CD4-positive, alpha-beta T cell treated with Interleukin-15 for 4 hours (primary cell): Measurements from ENCODE around the gene PLD4.
"Not testable (repeated sequence)": the region's sequence is repeated elsewhere in the genome, so short reads cannot be mapped to it uniquely, and the experiment has no call there.

Source experiments
- DNase-seq: peaks from one replicate; pipeline ENCODE4 v3.0.0-alpha.2; 2020; ENCODE audit warnings: low spot score

The PLD4 gene

DNA sequence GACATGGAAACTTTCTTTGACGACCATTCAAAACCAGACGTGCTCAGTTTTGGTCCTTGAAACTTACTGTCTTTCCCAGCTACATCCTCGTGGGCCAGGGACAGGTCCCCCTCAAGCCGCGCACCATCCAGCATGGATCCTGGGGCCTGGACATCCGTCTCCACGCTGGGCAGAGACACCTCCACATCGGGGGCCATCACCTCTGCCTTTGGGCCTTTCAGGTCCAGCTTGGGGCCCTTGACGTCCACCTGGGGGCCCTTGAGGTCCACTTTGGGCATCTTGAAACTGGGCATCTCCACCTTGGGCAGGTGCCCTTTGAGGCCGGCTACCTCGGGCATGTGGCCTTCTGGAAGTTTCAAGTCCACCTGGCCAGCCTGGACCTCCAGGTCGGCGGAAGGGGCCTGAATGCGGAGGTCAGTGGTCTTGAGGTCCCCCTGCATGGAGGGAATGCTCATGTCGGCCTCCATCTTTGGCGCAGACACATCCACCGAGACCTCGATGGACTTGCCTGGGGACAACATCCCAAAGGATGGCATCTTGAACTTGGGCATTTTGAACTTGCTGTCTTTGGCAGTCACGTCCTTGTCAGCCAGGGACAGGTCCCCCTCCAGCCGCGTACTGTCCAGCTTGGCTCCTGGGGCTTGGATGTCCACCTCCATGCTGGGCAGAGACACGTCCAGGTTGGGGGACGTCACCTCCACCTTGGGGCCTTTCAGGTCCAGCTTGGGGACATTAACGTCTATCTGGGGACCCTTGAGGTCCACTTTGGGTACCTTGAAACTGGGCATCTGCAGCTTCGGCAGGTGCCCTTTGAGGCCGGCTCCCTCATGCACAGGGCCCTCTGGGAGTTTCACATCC, 17.1 kb downstream of the PLD4 start:
- DNase-seq, result no peak

DNA sequence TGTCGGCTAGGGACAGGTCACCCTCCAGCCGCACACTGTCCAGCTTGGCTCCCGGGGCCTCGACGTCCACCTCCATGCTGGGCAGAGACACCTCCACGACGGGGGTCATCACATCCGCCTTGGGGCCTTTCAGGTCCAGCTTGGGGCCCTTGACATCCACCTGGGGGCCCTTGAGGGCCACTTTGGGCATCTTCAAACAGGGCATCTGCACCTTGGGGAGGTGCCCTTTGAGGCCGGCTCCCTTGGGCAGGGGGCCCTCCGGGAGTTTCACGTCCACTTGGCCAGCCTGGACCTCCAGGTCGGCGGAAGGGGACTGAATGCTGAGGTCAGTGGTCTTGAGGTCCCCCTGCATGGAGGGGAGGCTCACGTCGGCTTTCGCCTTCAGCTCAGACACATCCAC, 17.9 kb downstream of the PLD4 start:
- no peak for DNase-seq

DNA sequence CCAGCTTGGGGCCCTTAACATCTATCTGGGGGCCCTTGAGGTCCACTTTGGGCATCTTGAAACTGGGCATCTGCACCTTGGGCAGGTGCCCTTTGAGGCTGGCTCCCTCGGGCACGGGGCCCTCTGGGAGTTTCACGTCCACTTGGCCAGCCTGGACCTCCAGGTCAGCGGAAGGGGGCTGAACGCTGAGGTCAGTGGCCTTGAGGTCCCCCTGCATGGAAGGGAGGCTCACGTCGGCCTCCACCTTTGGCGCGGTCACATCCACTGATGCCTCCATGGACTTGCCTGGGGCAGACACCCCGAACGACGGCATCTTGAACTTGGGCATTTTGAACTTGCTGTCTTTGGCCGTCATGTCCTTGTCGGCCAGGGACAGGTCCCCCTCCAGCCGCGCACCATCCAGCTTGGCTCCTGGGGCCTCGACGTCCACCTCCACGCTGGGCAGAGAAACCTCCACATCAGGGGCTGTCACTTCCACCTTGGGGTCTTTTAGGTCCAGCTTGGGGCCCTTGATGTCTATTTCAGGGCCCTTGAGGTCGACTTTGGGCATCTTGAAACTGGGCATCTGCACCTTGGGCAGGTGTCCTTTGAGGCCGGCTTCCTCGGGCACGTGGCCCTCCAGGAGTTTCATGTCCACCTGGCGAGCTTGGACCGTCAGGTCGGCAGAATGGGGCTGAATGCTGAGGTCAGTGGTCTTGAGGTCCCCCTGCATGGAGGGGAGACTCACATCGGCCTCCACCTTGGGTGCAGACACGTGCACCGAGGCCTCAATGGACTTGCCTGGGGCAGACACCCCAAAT, 18.7 kb downstream of the PLD4 start:
- DNase-seq, result not testable (repeated sequence)

DNA sequence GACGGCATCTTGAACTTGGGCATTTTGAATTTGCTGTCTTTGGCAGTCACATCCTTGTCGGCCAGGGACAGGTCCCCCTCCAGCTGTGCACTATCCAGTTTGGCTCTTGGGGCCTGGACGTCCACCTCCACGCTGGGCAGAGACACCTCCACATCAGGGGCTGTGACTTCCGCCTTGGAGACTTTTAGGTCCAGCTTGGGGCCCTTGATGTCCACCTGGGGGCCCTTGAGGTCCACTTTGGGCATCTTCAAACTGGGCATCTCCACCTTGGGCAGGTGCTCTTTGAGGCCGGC, 19.3 kb downstream of the PLD4 start:
- DNase-seq, result not testable (repeated sequence)

DNA sequence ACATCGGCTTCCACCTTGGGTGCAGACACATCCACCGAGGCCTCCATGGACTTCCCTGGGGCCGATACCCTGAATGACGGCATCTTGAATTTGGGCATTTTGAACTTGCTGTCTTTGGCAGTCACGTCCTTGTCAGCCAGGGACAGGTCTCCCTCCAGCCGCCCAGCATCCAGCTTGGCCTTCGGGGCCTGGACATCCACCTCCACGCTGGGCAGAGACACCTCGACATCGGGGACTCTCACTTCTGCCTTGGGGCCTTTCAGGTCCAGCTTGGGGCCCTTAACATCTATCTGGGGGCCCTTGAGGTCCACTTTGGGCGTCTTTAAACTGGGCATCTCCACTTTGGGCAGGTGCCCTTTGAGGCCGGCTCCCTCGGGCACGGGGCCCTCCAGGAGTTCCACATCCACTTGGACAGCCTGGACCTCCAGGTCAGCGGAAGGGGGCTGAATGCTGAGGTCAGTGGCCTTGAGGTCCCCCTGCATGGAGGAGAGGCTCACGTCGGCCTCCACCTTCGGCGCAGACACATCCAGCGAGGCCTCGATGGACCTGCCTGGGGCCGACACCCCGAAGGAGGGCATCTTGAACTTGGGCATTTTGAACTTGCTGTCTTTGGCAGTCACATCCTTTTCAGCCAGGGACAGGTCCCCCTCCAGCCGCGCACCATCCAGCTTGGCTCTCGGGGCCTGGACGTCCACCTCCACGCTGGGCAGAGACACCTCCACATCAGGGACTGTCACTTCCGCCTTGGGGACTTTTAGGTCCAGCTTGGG, 19.9 kb downstream of the PLD4 start:
- DNase-seq, result not testable (repeated sequence)

DNA sequence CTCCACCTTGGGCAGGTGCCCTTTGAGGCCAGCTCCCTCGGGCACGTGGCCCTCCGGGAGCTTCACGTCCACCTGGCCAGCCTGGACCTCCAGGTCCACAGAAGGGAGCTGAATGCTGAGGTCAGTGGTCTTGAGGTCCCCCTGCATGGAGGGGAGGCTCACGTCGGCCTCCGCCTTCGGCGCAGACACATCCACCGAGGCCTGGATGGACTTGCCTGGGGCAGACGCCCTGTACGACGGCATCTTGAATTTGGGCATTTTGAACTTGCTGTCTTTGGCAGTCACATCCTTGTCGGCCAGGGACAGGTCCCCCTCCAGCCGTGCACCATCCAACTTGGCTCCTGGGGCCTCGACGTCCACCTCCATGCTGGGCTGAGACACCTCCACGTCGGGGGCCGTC, 20.6 kb downstream of the PLD4 start:
- DNase-seq, result not testable (repeated sequence)

DNA sequence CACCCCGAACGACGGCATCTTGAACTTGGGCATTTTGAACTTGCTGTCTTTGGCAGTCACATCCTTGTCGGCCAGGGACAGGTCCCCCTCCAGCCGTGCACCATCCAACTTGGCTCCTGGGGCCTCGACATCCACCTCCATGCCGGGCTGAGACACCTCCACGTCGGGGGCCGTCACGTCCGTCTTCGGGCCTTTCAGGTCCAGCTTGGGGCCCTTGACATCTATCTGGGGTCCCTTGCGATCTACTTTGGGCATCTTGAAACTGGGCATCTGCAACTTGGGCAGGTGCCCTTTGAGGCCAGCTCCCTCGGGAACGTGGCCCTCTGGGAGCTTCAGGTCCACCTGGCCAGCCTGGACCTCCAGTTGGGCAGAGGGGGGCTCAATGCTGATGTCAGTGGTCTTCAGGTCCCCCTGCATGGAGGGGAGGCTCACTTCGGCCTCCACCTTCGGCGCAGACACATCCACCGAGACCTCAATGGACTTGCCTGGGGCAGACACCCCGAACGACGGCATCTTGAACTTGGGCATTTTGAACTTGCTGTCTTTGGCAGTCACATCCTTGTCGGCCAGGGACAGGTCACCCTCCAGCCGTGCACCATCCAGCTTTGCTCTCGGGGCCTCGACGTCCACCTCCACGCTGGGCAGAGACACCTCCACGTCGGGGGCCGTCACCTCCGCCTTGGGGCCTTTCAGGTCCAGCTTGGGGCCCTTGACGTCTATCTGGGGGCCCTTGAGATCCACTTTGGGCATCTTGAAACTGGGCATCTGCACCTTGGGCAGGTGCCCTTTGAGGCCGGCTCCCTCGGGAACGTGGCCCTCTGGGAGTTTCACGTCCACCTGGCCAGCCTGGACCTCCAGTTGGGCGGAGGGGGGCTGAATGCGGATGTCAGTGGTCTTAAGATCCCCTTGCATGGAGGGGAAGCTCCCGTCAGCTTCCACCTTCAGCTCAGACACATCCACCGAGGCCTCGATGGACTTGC, 21.6 kb downstream of the PLD4 start:
- not testable (repeated sequence) for DNase-seq

DNA sequence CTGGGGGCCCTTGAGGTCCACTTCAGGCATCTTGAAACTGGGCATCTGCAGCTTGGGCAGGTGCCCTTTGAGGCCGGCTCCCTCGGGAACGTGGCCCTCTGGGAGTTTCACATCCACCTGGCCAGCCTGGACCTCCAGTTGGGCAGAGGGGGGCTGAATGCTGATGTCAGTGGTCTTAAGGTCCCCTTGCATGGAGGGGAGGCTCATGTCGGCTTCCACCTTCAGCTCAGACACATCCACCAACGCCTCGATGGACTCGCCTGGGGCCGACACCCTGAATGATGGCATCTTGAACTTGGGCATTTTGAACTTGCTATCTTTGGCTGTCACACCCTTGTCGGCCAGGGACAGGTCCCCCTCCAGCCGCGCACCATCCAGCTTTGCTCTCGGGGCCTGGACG, 22.5 kb downstream of the PLD4 start:
- DNase-seq, result not testable (repeated sequence)

DNA sequence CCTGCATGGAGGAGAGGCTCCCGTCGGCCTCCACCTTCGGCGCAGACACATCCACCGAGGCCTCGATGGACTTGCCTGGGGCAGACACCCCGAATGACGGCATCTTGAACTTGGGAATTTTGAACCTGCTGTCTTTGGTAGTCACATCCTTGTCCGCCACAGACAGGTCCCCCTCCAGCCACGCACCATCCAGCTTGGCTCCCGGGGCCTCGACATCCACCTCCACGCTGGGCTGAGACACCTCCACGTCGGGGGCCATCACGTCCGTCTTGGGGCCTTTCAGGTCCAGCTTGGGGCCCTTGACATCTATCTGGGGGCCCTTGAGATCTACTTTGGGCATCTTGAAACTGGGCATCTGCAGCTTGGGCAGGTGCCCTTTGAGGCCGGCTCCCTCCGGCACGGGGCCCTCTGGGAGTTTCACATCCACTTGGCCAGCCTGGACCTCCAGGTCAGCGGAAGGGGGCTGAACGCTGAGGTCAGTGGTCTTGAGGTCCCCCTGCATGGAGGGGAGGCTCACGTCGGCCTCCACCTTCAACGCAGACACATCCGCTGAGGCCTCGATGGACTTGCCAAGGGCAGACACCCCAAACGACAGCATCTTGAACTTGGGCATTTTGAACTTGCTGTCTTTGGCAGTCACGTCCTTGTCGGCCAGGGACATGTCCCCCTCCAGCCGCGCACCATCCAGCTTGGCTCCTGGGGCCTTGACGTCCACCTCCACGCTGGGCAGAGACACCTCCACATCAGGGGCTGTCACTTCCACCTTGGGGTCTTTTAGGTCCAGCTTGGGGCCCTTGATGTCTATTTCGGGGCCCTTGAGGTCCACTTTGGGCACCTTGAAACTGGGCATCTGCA, 23.4 kb downstream of the PLD4 start:
- DNase-seq, result not testable (repeated sequence)

DNA sequence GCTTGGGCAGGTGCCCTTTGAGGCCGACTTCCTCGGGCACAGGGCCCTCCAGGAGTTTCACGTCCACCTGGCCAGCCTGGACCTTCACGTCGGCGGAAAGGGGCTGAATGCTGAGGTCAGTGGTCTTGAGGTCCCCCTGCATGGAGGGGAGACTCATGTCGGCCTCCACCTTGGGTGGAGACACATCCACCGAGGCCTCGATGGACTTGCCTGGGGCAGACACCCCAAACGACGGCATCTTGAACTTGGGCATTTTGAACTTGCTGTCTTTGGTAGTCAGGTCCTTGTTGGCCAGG, 24.0 kb downstream of the PLD4 start:
- DNase-seq, result no peak

DNA sequence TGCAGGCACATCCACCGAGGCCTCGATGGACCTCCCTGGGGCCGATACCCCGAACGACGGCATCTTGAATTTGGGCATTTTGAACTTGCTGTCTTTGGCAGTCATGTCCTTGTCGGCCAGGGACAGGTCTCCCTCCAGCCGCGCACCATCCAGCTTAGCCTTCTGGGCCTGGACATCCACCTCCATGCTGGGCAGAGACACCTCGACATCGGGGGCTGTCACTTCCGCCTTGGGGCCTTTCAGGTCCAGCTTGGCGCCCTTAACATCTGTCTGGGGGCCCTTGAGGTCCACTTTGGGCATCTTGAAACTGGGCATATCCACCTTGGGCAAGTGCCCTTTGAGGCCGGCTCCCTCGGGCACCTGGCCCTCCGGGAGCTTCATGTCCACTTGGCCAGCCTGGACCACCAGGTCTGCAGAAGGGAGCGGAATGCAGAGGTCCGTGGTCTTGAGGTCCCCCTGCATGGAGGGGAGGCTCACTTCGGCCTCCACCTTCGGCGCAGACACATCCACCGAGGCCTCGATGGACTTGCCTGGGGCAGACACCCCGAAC, 24.8 kb downstream of the PLD4 start:
- not testable (repeated sequence) for DNase-seq

DNA sequence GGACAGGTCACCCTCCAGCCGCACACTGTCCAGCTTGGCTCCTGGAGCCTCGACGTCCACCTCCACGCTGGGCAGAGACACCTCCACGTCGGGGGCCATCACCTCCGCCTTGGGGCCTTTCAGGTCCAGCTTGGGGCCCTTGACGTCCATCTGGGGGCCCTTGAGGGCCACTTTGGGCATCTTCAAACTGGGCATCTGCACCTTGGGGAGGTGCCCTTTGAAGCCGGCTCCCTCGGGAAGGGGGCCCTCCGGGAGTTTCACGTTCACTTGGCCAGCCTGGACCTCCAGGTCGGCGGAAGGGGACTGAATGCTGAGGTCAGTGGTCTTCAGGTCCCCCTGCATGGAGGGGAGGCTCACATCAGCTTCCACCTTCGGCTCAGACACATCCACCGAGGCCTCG, 25.3 kb downstream of the PLD4 start:
- no peak for DNase-seq

DNA sequence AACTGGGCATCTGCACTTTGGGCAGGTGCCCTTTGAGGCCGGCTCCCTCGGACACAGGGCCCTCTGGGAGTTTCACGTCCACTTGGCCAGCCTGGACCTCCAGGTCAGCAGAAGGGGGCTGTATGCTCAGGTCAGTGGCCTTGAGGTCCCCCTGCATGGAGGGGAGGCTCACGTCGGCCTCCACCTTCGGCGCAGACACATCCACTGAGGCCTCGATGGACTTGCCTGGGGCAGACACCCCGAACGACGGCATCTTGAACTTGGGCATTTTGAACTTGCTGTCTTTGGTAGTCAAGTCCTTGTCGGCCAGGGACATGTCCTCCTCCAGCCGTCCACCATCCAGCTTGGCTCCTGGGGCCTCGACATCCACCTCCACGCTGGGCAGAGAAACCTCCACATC, 26.0 kb downstream of the PLD4 start:
- DNase-seq, result not testable (repeated sequence)

DNA sequence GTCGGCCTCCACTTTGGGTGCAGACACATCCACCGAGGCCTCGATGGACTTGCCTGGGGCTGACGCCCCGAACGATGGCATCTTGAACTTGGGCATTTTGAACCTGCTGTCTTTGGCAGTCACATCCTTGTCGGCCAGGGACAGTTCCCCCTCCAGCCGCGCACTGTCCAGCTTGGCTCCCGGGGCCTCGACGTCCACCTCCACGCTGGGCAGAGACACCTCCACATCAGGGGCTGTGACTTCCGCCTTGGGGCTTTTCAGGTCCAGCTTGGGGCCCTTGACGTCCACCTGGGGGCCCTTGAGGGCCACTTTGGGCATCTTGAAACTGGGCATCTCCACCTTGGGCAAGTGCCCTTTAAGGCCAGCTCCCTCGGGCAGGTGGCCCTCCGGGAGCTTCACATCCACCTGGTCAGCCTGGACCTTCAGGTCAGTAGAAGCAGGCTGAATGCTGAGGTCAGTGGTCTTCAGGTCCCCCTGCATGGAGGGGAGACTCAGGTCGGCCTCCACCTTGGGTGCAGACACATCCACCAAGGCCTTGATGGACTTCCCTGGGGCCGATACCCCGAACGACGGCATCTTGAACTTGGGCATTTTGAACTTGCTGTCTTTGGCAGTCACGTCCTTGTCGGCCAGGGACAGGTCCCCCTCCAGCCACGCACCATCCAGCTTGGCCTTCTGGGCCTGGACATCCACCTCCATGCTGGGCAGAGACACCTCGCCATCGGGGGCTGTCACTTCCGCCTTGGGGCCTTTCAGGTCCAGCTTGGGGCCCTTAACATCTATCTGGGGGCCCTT, 27.4 kb downstream of the PLD4 start:
- not testable (repeated sequence) for DNase-seq

DNA sequence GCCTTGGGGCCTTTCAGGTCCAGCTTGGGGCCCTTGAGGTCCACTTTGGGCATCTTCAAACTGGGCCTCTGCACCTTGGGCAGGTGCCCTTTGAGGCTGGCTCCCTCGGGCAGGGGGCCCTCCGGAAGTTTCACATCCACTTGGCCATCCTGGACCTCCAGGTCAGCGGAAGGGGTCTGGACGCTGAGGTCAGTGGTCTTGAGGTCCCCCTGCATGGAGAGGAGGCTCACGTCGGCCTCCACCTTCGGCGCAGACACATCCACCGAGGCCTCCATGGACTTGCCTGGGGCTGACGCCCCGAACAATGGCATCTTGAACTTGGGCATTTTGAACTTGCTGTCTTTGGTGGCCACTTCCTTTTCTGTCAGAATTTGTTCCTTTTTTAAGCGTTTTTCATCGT, 28.4 kb downstream of the PLD4 start:
- no peak for DNase-seq

DNA sequence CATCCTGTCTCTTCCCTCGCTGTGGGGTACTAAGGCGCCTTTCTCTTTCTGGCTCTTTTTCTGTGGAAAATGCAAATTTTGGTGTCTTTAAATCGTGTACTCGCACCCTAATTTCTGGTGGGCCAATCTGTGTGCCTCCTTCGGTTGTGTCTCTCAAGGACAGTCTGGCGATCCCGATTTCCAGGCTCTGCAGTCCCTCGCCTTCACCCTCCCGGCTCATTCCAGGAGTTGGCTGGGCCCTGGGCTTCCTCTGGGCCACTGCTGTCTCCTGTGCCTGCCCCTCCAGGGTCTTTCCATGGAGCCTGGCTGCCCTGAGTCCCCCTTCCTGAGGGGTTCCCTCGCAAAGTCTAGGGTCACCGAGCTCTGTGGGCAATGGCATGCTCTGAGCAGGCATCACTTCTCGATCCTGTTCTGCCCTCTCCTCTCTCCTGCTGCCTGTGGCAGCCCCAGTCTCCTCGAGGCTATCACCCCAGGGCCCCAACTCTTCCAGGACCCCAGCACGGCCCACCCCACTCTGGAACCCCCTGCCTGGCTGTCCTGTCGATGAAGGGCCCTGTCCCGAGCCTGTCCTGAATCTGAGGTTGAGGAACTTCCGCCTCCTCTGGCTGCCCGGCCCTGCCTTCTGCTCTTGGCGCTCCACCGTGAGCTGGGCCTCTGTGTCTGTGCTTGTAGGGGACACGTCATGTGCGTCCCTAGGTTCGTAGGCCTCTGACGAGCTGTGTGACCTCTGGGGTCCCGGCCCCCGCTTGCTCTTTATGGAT, 29.4 kb downstream of the PLD4 start:
- no peak for DNase-seq

DNA sequence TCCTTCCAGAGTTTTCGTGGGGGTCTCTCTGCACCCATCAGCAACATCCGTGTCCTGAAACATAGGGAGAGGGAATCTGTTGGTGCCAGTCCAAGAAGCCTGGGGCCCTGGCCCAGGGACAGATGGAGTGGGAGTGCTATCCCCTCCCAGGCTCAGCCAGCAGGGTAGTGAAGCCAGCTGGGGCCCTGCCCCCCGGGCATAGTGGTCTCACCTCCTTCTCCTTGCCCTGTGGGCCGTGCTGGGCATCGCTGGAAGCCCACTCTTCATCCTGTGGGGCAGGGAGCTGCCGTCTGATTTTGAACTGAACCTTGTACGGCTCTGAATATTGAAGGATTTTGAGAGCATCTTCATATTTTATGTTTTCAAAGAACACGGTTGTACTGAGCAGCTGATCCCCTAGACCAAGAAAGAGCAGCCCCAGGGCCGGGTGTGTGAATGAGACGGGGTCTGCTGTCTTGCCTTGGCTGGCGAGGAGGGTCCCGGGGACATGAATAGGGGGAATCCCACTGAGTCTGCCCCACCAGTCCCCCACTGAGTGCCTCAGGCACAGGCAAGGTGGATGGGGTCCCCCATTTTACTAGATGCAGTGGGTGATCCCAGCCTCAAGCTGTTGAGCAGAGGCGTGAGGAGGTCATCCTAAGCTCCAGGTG, 30.2 kb downstream of the PLD4 start:
- DNase-seq, result no peak

DNA sequence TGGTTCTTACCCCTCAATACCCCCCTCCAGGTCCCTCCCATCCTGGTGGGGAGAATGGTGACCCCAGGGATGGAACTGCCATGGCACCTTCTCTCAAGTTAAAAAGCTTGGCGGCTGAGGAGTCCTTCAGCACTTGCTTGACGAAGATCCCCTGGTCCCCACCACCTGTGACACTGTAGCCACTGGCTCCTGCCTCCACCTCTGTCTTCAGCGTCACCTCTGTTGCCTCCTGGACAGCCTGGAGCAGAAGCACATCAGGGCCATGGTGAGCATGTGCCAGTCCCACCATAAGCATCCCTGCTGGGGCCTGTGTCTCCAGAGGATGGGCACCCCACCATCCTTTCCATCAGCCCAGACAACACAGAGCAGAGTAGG, 30.7 kb downstream of the PLD4 start:
- no peak for DNase-seq
